ENCODE data around the gene PEAK1.

The PEAK1 gene

GRCh38 chr15:77060546-77060945 lies 359.4 kb downstream of the PEAK1 start:
- DNase-seq (ENCODE audit: low spot score): no peak

- no peak for DNase-seq (ENCODE audit: low spot score)
Observed at GRCh38 chr15:77059786-77060361, 360.0 kb downstream of the PEAK1 start.

DNA sequence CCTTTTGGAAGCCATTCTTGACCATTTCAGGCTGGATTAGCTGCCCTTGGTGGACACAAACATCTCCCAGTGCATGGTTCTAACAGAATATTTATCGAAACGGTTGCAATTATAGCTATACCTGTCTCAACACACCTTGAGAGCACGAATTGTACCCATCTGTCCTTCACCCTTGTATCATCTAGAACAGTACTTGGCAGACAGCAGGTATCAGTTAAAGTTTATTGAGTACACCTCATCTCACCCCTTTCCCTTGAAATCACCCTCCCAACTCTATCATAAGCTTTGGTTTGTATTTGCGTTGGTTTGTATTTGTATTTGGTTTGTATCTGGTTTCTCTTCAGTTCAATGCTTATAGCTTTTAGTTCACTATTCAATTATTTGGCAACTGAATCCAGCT lies 361.4 kb downstream of the PEAK1 start:
- no peak for DNase-seq (ENCODE audit: low spot score)

GRCh38 chr15:77057685-77058084 lies 362.2 kb downstream of the PEAK1 start:
- DNase-seq (ENCODE audit: low spot score): no peak

DNA sequence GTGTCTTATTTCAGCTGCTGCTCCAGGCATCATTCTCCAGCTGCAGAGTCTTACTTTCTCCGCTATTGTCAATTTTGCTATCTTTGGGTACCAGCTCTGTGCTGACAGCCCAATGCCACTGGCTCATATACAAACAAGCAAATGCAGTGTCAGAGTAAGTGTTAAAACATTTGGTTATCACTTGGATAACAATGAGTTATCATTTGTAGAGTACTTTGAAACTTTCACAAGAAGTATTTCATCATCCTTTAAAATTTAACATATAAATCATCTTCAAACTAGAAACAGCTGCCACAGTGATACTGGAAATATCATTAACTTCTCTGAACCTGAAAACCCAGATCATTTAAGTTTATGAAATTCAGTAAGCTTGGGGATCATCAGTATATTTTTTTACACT lies 362.8 kb downstream of the PEAK1 start:
- DNase-seq (ENCODE audit: low spot score): no peak

GRCh38 chr15:77053709-77054108 lies 366.2 kb downstream of the PEAK1 start:
- no peak for DNase-seq (ENCODE audit: low spot score)

DNA sequence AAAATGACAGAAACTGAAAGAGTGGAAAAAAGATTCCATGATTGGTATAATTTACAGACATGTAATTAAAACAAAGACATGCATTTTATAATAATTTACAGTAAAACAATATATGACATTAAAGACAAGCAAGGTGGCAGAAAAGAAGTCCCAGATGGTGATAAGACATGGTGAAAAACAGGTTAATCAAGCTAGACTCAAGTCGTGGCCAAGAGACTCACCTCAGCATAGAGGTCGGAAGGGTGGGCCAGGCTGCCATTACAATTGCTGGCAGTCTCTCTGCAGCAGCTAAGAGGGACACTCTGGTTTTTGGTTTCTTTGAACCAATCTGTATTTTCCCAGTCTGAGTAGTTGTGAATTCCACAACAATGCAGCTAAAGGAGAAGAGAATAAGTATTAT lies 367.3 kb downstream of the PEAK1 start:
- no peak for DNase-seq (ENCODE audit: low spot score)
